ENCODE data around the gene CCT8L2. TPM values are rescaled to one million over a fixed set of nuclear protein-coding genes. Genes with fewer than 3 reads are reported as not detected.

The CCT8L2 gene
- total and polyA plus RNA-seq, 2 of the 4 experiments (the other 2 are of a cell fraction): not detected

GRCh38 chr22:16563555-16564520 lies 28.8 kb downstream of the CCT8L2 start (continued):
- TF ChIP-seq, protein P1, sequence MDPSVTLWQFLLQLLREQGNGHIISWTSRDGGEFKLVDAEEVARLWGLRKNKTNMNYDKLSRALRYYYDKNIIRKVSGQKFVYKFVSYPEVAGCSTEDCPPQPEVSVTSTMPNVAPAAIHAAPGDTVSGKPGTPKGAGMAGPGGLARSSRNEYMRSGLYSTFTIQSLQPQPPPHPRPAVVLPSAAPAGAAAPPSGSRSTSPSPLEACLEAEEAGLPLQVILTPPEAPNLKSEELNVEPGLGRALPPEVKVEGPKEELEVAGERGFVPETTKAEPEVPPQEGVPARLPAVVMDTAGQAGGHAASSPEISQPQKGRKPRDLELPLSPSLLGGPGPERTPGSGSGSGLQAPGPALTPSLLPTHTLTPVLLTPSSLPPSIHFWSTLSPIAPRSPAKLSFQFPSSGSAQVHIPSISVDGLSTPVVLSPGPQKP (IDR thresholded peaks at IDR 0.05; ENCODE audit: borderline replicate concordance, low read depth, low read length): no peak
